22Rv1 (cell line): Measurements from ENCODE around the gene ATXN7L1.
A peak's percentile ranks its signal among the peaks of the same experiment; 100 is the strongest.

ENCODE experiments used
- H3K27ac ChIP-seq: fragments of 450-650 bp; 2 replicates; pipeline ENCODE4 v1.5.1; 2017
- ZFX ChIP-seq: fragments of 450-650 bp; IDR thresholded peaks from 2 replicates; pipeline ENCODE4 v1.6.1; 2017; ENCODE audit warnings: antibody characterized with exemption, borderline replicate concordance
- TF ChIP-seq, protein P1 (sequence below): fragments of 450-650 bp; IDR thresholded peaks from 2 replicates; pipeline ENCODE4 v1.5.1; 2017; ENCODE audit warnings: mild to moderate bottlenecking

The ATXN7L1 gene, protein sequence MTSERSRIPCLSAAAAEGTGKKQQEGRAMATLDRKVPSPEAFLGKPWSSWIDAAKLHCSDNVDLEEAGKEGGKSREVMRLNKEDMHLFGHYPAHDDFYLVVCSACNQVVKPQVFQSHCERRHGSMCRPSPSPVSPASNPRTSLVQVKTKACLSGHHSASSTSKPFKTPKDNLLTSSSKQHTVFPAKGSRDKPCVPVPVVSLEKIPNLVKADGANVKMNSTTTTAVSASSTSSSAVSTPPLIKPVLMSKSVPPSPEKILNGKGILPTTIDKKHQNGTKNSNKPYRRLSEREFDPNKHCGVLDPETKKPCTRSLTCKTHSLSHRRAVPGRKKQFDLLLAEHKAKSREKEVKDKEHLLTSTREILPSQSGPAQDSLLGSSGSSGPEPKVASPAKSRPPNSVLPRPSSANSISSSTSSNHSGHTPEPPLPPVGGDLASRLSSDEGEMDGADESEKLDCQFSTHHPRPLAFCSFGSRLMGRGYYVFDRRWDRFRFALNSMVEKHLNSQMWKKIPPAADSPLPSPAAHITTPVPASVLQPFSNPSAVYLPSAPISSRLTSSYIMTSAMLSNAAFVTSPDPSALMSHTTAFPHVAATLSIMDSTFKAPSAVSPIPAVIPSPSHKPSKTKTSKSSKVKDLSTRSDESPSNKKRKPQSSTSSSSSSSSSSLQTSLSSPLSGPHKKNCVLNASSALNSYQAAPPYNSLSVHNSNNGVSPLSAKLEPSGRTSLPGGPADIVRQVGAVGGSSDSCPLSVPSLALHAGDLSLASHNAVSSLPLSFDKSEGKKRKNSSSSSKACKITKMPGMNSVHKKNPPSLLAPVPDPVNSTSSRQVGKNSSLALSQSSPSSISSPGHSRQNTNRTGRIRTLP

DNA sequence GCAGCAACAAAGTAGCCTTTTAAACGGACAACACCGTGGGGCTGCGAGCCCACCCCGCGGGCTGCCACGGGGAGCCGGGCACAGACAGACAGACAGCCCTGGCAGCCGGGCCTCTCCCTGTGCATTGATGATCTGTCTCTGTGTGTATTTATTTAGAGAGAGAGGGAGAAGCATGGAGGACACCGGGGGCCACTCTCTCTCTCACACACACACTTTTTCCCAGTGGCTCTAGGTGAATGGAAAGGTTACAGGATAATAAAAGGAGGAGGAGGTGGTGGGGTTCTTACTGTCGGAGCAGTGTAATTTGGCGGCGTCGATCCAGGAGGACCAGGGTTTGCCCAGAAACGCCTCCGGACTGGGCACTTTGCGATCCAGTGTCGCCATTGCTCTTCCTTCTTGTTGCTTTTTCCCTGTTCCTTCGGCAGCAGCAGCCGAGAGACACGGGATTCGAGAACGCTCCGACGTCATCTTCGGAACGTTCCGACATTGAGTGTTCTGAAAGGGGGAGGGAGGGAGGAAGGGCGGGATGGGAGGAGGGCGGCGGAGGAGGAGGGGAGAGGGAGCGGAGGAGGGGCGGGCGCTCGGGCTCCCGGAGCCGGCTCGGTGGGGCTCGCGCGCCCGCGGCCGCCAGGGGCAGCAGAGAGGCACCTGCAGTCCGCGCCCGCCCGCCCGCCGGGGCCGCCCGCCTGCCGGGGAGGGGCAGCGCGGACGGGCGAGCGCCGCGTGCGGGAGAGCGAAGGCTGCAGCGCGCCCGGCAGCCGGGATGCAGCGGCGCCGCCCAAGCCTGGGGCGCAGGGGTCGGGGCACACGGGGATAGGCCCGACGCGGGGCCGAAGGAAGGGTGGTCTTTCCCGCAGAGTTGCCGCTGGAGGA is at the start of gene ATXN7L1:
TSS of gene ATXN7L1 (minus strand) at position 509 of the 873 bp plus-strand sequence. CDS start at position 468, 41 bp downstream.
- TF ChIP-seq, protein P1, sequence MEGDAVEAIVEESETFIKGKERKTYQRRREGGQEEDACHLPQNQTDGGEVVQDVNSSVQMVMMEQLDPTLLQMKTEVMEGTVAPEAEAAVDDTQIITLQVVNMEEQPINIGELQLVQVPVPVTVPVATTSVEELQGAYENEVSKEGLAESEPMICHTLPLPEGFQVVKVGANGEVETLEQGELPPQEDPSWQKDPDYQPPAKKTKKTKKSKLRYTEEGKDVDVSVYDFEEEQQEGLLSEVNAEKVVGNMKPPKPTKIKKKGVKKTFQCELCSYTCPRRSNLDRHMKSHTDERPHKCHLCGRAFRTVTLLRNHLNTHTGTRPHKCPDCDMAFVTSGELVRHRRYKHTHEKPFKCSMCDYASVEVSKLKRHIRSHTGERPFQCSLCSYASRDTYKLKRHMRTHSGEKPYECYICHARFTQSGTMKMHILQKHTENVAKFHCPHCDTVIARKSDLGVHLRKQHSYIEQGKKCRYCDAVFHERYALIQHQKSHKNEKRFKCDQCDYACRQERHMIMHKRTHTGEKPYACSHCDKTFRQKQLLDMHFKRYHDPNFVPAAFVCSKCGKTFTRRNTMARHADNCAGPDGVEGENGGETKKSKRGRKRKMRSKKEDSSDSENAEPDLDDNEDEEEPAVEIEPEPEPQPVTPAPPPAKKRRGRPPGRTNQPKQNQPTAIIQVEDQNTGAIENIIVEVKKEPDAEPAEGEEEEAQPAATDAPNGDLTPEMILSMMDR, result peak; percentile 99
- no peak for TF ChIP-seq ZFX
- peak within 1 kb of the TSS; percentile 72 for H3K27ac ChIP-seq

DNA sequence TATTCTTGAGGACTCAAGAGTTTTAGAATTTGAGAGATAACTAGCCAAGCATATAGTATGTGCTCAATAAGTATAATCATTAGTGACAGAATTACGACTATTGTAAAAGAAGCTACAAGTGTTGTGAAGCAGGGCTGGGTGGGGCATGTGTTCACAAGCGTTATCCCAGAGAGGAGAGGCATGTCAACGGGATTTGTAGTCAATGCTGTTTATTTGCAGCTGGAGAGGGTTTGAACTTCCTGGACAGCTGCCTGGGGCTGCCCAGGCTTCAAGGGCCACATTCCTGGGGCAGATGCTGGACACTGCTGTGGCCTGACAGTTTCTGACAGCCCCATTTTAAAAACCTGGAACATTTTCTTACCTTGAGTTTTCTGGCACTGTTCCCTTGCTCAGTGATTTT is 49.7 kb upstream of the ATXN7L1 start:
- H3K27ac ChIP-seq, result no peak overlapping the region
- no peak for TF ChIP-seq ZFX
- TF ChIP-seq, protein P1, result no peak

DNA sequence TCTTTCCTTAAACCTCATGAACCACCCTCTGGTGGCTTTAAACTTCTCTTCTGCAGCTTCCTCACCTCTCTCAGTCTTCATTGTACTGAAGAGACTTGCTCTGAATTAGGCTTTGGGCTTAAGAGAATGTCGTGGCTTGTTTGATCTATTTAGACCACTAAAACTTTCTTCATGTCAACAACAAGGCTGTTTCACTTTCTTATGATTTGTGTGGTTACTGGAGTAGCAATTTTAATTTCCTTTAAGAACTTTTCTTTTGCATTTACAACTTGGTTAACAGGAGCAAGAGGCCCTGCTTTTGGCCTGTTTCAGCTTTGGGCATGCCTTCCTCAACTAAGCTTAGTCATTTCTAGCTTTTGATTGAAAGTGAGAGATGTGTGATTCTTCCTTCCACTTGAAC is 48.5 kb upstream of the ATXN7L1 start:
- H3K27ac ChIP-seq, result no peak overlapping the region
- TF ChIP-seq, protein P1, result no peak
- no peak for TF ChIP-seq ZFX

DNA sequence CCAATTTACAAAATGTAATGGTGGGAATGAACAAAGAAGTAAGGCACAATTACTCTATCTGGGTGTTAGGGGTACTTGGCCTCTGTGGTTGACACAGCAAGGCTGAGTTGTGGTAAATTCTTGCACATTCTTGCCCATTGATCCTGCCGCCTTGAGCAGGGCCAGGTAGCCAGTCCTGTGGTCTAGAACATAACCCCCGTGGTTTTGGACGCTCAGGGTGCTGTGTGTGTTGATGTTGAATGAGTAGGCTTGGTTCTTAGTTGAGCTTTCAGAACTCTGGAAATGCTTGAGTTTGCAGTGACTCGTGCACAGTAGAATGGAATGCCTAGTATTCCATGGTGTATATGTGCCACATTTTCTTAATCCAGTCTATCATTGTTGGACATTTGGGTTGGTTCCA is 44.4 kb upstream of the ATXN7L1 start:
- no peak overlapping the region for H3K27ac ChIP-seq
- TF ChIP-seq, protein P1, result no peak
- TF ChIP-seq ZFX, result no peak

DNA sequence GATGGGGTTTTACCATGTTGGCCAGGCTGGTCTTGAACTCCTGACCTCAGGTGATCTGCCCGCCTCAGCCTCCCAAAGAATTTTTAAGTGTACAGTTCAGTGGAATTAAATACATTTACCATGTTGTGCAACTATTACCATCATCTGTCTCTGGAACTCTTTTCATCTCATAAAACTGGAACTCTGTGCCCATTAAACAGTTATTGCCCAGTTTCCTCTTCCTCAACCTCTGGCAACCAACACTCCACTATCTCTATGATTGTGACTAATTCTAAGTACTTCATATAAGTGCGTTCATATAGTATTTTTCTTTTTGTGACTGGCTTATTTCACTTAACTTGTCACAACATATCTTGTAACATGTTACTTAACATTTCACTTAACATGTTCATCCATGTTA is 41.3 kb upstream of the ATXN7L1 start:
- TF ChIP-seq, protein P1, result no peak
- TF ChIP-seq ZFX, result no peak
- H3K27ac ChIP-seq, result no peak overlapping the region

DNA sequence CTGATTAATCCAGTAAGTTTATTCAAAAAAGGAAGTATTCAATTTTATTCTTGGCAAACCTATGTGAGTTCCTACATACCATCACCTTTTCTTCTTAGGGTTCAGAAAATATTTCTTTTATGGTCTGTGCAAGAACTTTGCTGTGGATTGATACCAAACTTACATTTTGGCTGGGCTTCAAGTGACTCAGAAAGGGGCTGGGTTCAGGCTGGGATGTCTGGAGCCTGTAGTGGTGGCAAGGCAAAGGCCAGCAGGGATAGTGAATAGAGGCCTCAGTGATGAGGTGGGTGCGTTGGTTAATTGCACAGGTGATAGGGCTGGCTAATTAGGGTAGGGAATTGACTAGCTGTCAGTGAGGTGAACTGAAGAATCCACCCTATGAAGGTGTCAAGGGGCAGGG is 40.2 kb upstream of the ATXN7L1 start:
- H3K27ac ChIP-seq, result no peak overlapping the region

More for the DNA sequence above, 40.2 kb upstream of the ATXN7L1 start:
- no peak for TF ChIP-seq ZFX
- TF ChIP-seq, protein P1, result no peak
